Activated CD8-positive, alpha-beta memory T cell treated with anti-CD3 and anti-CD28 coated beads, Interleukin-2, amount 50 U/mL, for 4 hours (primary cell): ENCODE data around the gene LRRC75A.
"Not testable (repeated sequence)": the region's sequence is repeated elsewhere in the genome, so short reads cannot be mapped to it uniquely, and the experiment has no call there.

Experiments used
- DNase-seq: peaks from one replicate; pipeline ENCODE4 v3.0.0-alpha.2; 2020

The LRRC75A gene, protein sequence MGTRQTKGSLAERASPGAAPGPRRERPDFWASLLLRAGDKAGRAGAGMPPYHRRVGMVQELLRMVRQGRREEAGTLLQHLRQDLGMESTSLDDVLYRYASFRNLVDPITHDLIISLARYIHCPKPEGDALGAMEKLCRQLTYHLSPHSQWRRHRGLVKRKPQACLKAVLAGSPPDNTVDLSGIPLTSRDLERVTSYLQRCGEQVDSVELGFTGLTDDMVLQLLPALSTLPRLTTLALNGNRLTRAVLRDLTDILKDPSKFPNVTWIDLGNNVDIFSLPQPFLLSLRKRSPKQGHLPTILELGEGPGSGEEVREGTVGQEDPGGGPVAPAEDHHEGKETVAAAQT

GRCh38 chr17:16491703-16492612 is at the start of gene LRRC75A:
Gene LRRC75A (minus strand): TSS chr17:16492193. CDS start chr17:16491990, 203 bp downstream.
- peak; percentile 68 for DNase-seq

DNA sequence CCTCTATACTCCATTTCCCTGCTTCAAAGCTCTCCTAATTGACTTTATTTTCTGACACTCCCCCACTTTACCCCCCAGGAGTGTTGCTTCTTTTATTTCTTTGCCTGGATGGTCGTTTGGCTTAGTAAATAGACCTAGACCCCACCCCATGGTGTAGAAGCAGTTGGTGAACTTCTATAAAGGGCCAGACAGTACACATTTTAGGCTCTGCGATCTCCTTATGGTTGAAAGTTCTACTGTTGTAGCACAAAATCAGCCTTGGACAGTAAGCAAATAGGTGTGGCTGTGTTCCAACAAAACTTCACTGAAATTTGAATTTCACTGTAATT is 45.1 kb upstream of the LRRC75A start:
- no peak for DNase-seq

DNA sequence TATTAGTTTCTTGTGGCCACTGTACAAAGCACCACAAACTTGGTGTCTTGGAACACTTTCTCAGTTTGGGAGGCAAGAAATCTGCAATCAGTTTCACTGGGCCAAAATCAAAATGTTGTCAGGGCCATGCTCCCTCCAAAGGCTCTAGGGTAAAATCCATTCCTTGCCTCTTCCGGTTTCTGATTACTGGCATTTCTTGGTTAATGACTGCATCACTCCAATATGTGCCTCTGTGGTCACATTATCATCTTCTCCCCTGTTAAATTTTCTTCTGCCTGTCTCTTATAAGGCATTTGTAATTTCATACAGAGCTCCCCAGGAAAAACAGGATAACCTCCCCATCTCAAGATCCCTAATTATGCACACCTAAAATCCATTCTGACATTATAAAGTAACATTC is 42.2 kb upstream of the LRRC75A start:
- DNase-seq, result no peak

- no peak for DNase-seq
Measured at GRCh38 chr17:16529906-16530305, 37.9 kb upstream of the LRRC75A start.

GRCh38 chr17:16527298-16527697 is 35.3 kb upstream of the LRRC75A start:
- DNase-seq, result no peak

DNA sequence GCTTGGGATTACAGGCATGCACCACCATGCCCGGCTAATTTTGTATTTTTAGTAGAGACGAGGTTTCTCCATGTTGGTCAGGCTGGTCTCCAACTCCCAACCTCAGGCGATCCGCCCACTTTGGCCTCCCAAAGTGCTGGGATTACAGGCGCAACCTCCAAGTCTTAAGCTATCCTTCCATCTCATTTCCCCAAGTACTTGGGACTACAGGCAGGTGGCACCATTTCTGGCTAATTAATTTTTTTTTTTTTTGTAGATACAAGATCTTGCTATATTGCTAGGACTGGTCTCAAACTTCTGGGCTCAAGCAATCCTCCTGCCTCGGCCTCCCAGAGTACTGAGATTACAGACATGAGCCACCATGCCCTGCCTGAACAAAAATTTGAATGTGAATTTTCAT is 33.6 kb upstream of the LRRC75A start:
- DNase-seq, result not testable (repeated sequence)

DNA sequence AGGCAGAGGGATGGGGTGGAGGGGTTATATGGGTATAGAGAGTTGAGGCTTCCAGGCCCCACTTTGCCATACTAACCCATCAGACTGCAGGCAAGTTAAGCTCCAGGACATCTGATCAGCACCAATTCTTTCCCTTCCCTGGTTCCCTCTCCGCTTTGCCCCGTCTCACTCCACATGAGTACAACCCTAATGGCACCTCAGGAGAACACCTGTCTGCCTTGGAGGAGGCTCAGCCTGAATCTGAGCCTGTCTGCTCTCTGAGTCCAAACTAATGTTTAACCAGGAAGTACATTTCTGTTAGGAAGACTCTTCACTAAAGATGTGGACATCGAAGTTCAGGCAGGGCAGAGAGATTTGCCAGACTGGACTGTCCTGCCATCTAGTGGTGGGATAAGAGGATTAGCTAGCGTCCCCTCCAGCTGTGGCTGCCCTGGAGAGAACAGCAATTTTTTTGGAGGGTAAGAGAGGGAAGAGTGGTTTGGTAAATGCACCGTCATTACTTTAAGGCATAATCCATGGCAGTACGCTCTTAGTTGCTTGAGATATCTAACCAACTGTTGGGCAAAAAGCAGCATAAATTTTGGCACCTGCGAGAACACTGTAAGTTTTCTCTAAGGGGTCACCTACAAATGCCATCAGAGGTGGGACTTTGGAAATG is 29.2 kb upstream of the LRRC75A start:
- DNase-seq, result peak; percentile 57

- no peak for DNase-seq
Measured at GRCh38 chr17:16519021-16519420, 27.0 kb upstream of the LRRC75A start.

DNA sequence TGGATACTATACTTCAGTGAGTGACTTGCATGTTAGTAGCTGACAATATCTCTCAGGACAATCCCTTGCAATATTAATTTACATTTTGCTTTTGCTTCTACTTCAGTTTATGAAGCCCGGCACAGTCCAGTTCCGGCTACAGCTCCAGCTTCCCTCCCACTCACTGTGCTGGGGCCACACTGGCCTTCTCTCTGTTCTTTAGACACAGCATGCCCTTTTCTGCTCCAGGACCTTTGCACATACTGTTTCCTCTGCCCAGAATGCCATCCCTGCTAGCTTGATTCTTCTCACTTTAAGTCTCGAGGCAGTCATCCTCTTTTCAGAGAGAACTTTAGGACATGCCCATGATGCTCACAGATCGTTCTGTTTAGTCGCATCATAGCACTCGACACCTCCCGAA is 25.5 kb upstream of the LRRC75A start:
- DNase-seq, result no peak

- DNase-seq, result no peak
Measured at GRCh38 chr17:16516594-16517051, 24.6 kb upstream of the LRRC75A start.

DNA sequence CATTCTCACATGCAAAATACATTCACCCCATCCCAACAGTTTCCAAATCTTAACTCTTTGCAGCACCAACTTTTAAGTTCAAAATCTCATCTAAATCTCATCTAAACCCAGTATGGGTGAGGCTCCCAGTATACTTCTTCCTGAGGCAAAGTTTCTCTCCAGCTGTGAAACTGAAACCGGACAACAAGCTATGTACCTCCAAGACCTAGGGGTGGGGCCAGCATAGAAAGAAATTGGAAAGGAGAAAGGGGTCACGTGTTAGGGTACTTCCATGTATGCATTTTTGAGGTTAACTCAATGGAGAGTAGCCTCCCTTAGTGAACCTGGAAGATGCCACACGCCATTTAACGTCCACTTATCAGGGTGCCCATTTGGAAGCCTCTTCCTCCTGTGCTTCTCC is 23.9 kb upstream of the LRRC75A start:
- no peak for DNase-seq

DNA sequence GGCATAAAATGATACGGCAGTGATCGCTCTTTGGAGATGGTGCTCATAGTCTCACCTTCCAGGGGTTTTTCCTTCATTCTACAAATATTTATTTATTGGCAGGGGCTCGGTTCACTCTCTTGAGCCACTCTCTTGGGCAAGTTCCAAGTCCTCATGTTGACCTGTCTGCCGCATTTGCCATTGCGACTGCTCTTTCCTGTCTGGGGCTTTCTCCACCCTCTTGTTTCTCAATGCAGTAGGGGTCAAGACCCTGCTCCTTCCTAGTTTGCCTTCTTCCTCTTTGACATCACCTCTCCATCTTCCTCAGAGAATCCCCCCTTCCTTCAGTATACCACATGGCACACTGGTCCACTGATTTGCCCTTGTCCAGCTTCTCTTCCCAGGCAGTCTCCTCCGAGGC is 21.9 kb upstream of the LRRC75A start:
- DNase-seq, result no peak

- DNase-seq, result no peak
Measured at GRCh38 chr17:16512011-16512410, 20.0 kb upstream of the LRRC75A start.

DNA sequence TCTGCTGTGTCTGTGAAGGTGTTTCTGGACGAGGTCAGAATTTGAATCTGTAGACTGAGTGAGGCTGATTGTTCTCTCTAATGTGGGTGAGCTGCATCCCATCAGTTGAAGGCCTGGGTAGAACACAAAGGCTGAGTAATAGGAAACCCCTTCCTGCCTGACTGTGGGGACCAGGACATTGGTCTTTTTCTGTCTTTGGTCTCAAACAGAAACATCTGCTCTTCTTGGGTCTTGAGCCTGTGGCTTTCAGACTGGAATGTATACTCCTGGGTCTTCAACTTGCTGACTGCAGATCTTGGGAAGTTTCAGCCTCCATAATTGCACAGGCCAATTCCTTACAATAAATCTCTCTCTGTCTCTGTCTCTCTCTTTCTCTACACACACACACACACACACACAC is 19.6 kb upstream of the LRRC75A start:
- no peak for DNase-seq

DNA sequence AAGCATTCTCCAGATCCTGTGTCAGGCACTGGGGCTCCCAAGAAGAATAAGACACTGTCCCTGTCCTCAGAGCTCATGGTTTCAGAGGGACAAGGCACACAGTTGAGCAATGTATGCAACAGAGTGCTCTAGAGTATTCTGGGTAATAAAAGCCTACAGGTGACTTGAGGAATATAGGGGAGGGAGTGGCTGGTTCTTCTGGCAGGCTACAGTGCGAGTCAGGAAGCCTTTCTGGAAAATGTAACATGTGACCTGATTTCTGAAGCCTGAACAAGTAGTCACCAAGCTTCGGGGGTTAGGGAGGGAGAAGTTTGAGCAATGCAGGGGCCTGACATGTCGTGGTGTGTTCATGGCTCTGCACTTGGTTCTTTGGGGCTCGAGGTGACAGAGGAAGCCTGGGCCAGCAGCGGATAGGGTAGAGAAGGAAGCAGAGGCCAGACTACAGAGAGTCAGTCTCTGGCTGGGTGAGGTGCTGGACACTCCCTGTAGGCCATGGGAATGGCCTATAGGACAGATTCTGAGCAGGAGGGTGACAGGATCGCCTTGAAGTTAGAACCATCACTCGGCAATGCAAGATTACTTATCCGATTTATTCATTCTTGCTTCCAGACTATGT is 16.0 kb upstream of the LRRC75A start:
- no peak for DNase-seq

DNA sequence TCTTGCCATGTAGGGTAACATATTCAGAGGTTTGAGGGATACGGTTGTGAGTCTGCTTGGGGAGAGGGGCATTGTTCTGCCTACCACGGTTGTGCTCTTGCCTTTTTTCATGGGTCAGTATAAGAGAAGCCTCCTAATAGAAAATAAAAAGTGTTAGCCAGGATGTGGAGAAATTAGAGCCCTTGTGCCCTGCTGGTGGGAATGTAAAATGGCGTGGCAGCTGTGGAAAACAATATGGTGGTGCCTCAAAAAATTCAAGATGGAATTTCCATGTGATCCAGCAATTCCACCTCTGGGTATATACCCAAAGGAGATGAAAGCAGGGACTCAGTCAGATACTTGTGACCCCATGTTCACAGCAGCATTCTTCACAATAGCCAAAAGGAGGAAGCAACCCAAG is 14.2 kb upstream of the LRRC75A start:
- no peak for DNase-seq

- DNase-seq, result no peak
Measured at GRCh38 chr17:16504984-16505383, 13.0 kb upstream of the LRRC75A start.

DNA sequence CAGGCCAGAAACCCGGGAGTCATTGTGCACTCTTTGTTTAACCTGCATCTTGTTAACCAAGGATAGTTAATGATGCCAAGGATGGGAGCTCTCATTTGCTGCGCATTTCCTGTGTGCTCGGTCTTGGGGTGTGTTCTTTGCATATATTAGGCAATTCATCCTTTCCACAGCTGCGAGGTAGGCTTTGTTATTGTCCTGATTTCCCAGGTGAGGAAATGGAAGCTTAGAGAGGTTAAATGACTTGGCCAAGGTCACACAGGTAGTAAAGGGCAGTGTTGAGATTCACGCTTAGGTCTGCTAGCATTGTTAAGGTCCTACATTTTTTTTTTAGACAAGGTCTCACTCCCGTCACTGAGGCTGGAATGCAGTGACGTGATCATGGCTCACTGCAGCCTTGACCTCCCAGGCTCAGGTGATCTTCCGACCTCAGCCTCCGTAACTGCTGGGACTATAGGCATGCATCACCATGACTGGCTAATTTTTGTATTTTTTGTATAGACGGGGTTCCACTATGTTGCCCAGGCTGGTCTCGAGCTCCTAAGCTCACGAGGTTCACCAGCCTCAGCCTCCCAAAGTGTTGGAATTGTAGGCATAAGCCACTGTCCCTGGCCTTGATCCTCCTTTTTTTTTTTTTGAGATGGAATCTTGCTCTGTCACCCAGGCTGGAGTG is 5.0 kb upstream of the LRRC75A start:
- DNase-seq, result no peak

- no peak for DNase-seq
Measured at GRCh38 chr17:16495980-16496819, 4.2 kb upstream of the LRRC75A start.

DNA sequence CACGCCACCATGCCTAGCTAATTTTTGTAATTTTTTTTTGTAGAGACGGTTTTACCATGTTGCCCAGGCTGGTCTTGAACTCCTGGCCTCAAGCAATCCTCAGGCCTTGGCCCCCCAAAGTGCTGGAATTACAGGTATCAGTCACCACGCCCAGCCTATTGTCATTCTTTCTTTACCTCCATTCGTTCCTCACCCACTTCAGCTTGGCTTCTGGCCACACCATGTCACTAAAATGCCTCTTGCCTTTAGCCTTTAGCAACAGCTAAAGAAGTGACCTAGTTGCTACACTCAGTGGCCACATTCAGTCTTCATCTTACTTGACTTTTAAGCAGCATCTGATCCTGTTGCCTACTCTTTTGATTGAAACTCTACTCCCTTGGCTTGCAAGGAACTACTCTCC is 3.6 kb upstream of the LRRC75A start:
- no peak for DNase-seq

GRCh38 chr17:16494059-16494458 is 2.1 kb upstream of the LRRC75A start:
- no peak for DNase-seq
